H1 (cell line): ENCODE results near the gene ZNF462. TPM values are rescaled to one million over a fixed set of nuclear protein-coding genes. Genes with fewer than 3 reads are reported as not detected.

Source experiments
- CTCF ChIA-PET: fragments of 300-600 bp; sonication (Branson Sonifier 250); formaldehyde crosslinking; loops from one replicate; lab custom pipeline; 2021; ENCODE audit not compliant: partially characterized antibody; lab: Charles Lee
- POLR2A ChIA-PET: fragments of 300-600 bp; sonication (Branson Sonifier 250); formaldehyde crosslinking; loops from one replicate; lab custom pipeline; 2021; ENCODE audit warnings: inconsistent platforms; ENCODE audit not compliant: partially characterized antibody; lab: Charles Lee
- DNase-seq, 2 experiments: peaks; one replicate each; pipeline versions ENCODE4 v3.0.0 to v3.0.0-alpha.2; 2010 to 2022; ENCODE audit warnings: low spot score in 2 of 2, low read depth in 1 of 2, mixed read lengths in 1 of 2
- FAIRE-seq: peaks from 2 replicates; lab custom pipeline; 2011; peaks lifted over from hg19 to GRCh38; lab: Jason Lieb, UNC
- H2AFZ ChIP-seq: 2 replicates; pipeline ENCODE4 v1.8.1; 2012; ENCODE audit warnings: low read length, inconsistent platforms
- H2AK5ac ChIP-seq: 2 replicates; pipeline ENCODE4 v1.6.1; 2013; ENCODE audit warnings: low read depth, low read length
- H2BK120ac ChIP-seq: replicated peaks from 2 replicates; pipeline ENCODE3; 2013; ENCODE audit warnings: low read depth, low read length, inconsistent platforms
- H2BK12ac ChIP-seq: 2 replicates; pipeline ENCODE4 v1.6.1; 2013; ENCODE audit warnings: low read depth, low read length
- H2BK15ac ChIP-seq: 2 replicates; pipeline ENCODE4 v1.6.1; 2013; ENCODE audit warnings: low read length
- H2BK20ac ChIP-seq: 2 replicates; pipeline ENCODE4 v1.6.1; 2013; ENCODE audit warnings: low read length
- H2BK5ac ChIP-seq: 2 replicates; pipeline ENCODE4 v1.6.1; 2013; ENCODE audit warnings: low read depth, low read length
- H3K14ac ChIP-seq: 2 replicates; pipeline ENCODE4 v1.6.1; 2013; ENCODE audit warnings: inconsistent platforms; ENCODE audit not compliant: insufficient read length
- H3K18ac ChIP-seq: 2 replicates; pipeline ENCODE4 v1.6.1; 2013; ENCODE audit warnings: low read length; ENCODE audit errors: extremely low read depth
- H3K23ac ChIP-seq: 2 replicates; pipeline ENCODE4 v1.6.1; 2013; ENCODE audit warnings: inconsistent platforms; ENCODE audit not compliant: insufficient read length
- H3K23me2 ChIP-seq: 2 replicates; pipeline ENCODE4 v1.6.1; 2013; ENCODE audit warnings: low read depth, low read length
- H3K27ac ChIP-seq: 2 replicates; pipeline ENCODE4 v1.6.1; 2011; ENCODE audit warnings: low read depth, low read length, inconsistent platforms
- H3K27me3 ChIP-seq, 4 experiments: replicated peaks in 1 of 4; 1 replicate in 1 of 4; 2 replicates in 3 of 4; pipeline versions ENCODE4 v1.6.1 to v1.8.1; 2011 to 2013; ENCODE audit warnings: low read length in 3 of 4, mild to moderate bottlenecking in 3 of 4, inconsistent platforms in 2 of 4, mixed read lengths in 2 of 4, moderate library complexity in 1 of 4; ENCODE audit not compliant: control insufficient read depth in 3 of 4, insufficient read depth in 3 of 4; ENCODE audit errors: extremely low read depth in 1 of 4
- H3K36me3 ChIP-seq, 4 experiments: 2 replicates each; pipeline versions ENCODE4 v1.6.1 to v1.8.1; 2011 to 2013; ENCODE audit warnings: mild to moderate bottlenecking in 4 of 4, low read length in 3 of 4, moderate library complexity in 2 of 4, control low read depth in 1 of 4, inconsistent platforms in 1 of 4; ENCODE audit not compliant: insufficient read depth in 4 of 4, control insufficient read depth in 2 of 4
- H3K4ac ChIP-seq: replicated peaks from 2 replicates; pipeline ENCODE3; 2013; ENCODE audit warnings: low read length, low read depth, mixed read lengths, inconsistent platforms; ENCODE audit not compliant: insufficient read length
- H3K4me1 ChIP-seq, 4 experiments: replicated peaks in 1 of 4; 1 replicate in 1 of 4; 2 replicates in 3 of 4; pipeline versions ENCODE4 v1.6.1 to v1.8.1; 2011 to 2013; ENCODE audit warnings: low read length in 3 of 4, inconsistent platforms in 2 of 4, mixed read lengths in 1 of 4; ENCODE audit not compliant: insufficient read depth in 4 of 4, control insufficient read depth in 3 of 4
- H3K4me2 ChIP-seq, 2 experiments: 2 replicates each; pipeline versions ENCODE4 v1.6.1 to v1.8.1; 2011 to 2013; ENCODE audit warnings: low read depth in 2 of 2, low read length in 2 of 2, control low read depth in 1 of 2, inconsistent platforms in 1 of 2, mild to moderate bottlenecking in 1 of 2; ENCODE audit not compliant: insufficient read depth in 1 of 2
- H3K4me3 ChIP-seq, 4 experiments: fragments of 200-600, 300-600 bp in 1 of 4; sonication (generic), shearing (Covaris generic), sonication (Bioruptor Twin) in 1 of 4; 2 replicates each; pipeline versions ENCODE4 v1.5.1 to v1.8.1; 2011 to 2016; ENCODE audit warnings: low read length in 4 of 4, low read depth in 3 of 4, control low read depth in 2 of 4, inconsistent platforms in 2 of 4, mild to moderate bottlenecking in 2 of 4, mixed read lengths in 1 of 4, moderate library complexity in 1 of 4; ENCODE audit not compliant: insufficient read depth in 2 of 4; ENCODE audit errors: extremely low read depth in 1 of 4
- H3K56ac ChIP-seq: replicated peaks from 2 replicates; pipeline ENCODE3; 2013; ENCODE audit warnings: low read depth, mild to moderate bottlenecking, mixed read lengths, low read length, inconsistent platforms; ENCODE audit not compliant: insufficient read length
- H3K79me1 ChIP-seq: 2 replicates; pipeline ENCODE4 v1.6.1; 2013; ENCODE audit warnings: low read depth, low read length, control low read depth
- H3K79me2 ChIP-seq, 2 experiments: 2 replicates each; pipeline versions ENCODE4 v1.6.1 to v1.8.1; 2012 to 2013; ENCODE audit warnings: low read length in 2 of 2, mild to moderate bottlenecking in 2 of 2, inconsistent platforms in 1 of 2; ENCODE audit not compliant: insufficient read depth in 2 of 2, control insufficient read depth in 1 of 2
- H3K9ac ChIP-seq, 4 experiments: replicated peaks in 1 of 4; 1 replicate in 1 of 4; 2 replicates in 3 of 4; pipeline versions ENCODE4 v1.6.1 to v1.8.1; 2011 to 2013; ENCODE audit warnings: low read depth in 3 of 4, low read length in 3 of 4, control low read depth in 2 of 4, mild to moderate bottlenecking in 2 of 4, moderate library complexity in 2 of 4, inconsistent platforms in 1 of 4; ENCODE audit errors: extremely low read depth in 1 of 4
- H3K9me3 ChIP-seq, 2 experiments: 2 replicates each; pipeline versions ENCODE4 v1.6.1 to v1.8.1; 2012 to 2013; ENCODE audit warnings: mild to moderate bottlenecking in 2 of 2, moderate library complexity in 2 of 2, control low read depth in 1 of 2, inconsistent platforms in 1 of 2, low read depth in 1 of 2, low read length in 1 of 2, mixed read lengths in 1 of 2; ENCODE audit not compliant: insufficient read depth in 2 of 2
- H4K20me1 ChIP-seq, 2 experiments: replicated peaks in 1 of 2; 2 replicates each; pipeline versions ENCODE3 to v1.8.1; 2011 to 2013; ENCODE audit warnings: inconsistent platforms in 2 of 2, low read length in 2 of 2, mild to moderate bottlenecking in 1 of 2; ENCODE audit not compliant: insufficient read depth in 2 of 2, control insufficient read depth in 1 of 2
- H4K5ac ChIP-seq: 2 replicates; pipeline ENCODE4 v1.6.1; 2013; ENCODE audit warnings: low read length, low read depth, mixed read lengths, inconsistent platforms; ENCODE audit not compliant: insufficient read length
- H4K8ac ChIP-seq: 2 replicates; pipeline ENCODE4 v1.8.0; 2013; ENCODE audit warnings: mild to moderate bottlenecking, moderate library complexity, low read length, inconsistent platforms; ENCODE audit not compliant: insufficient read depth; ENCODE audit errors: extremely low read depth
- H4K91ac ChIP-seq: replicated peaks from 2 replicates; pipeline ENCODE3; 2013; ENCODE audit warnings: low read length, mixed read lengths, inconsistent platforms; ENCODE audit not compliant: insufficient read length
- BACH1 ChIP-seq: IDR thresholded peaks from 2 replicates; pipeline ENCODE4 v1.6.1; 2012; ENCODE audit warnings: low read length, improper control_type of control experiment
- CBX5 ChIP-seq: fragments of 300-800, 300-1000 bp; sonication (generic); IDR thresholded peaks from 2 replicates; pipeline ENCODE4 v1.7.1; 2016; ENCODE audit warnings: antibody characterized with exemption, low read length, low read depth
- CTCF ChIP-seq, 3 experiments: IDR thresholded peaks; 1 replicate in 2 of 3; 2 replicates in 1 of 3; pipeline versions ENCODE4 v1.5.1 to v1.6.1; 2011; ENCODE audit warnings: low read length in 3 of 3, mild to moderate bottlenecking in 3 of 3, inconsistent platforms in 2 of 3, low read depth in 1 of 3, moderate library complexity in 1 of 3; ENCODE audit not compliant: insufficient read depth in 1 of 3; ENCODE audit errors: control extremely low read depth in 1 of 3
- GTF2F1 ChIP-seq: IDR thresholded peaks from 2 replicates; pipeline ENCODE4 v1.6.1; 2012; ENCODE audit warnings: low read depth, low read length, improper control_type of control experiment, borderline replicate concordance
- KDM1A ChIP-seq: fragments of 200-600, 300-600 bp; sonication (generic); IDR thresholded peaks from 2 replicates; pipeline ENCODE4 v1.7.1; 2016; ENCODE audit warnings: mild to moderate bottlenecking, low read length, borderline replicate concordance
- RBBP5 ChIP-seq: IDR thresholded peaks from 2 replicates; pipeline ENCODE4 v1.7.1; 2012; ENCODE audit warnings: low read depth, mild to moderate bottlenecking, inconsistent platforms, low read length, moderate library complexity, borderline replicate concordance
- RFX5 ChIP-seq: IDR thresholded peaks from 2 replicates; pipeline ENCODE4 v1.6.1; 2011; ENCODE audit warnings: low read depth, low read length, improper control_type of control experiment, borderline replicate concordance
- SIX5 ChIP-seq: IDR thresholded peaks from 2 replicates; pipeline ENCODE4 v1.6.1; 2011; ENCODE audit warnings: mild to moderate bottlenecking, low read depth, low read length
- TAF7 ChIP-seq: optimal IDR thresholded peaks from 2 replicates; pipeline ENCODE3; 2011; ENCODE audit warnings: low read depth, mild to moderate bottlenecking, inconsistent platforms, low read length, moderate library complexity, borderline replicate concordance
- TBP ChIP-seq: IDR thresholded peaks from 2 replicates; pipeline ENCODE4 v1.6.1; 2011; ENCODE audit warnings: low read depth, low read length, improper control_type of control experiment
- YY1 ChIP-seq: IDR thresholded peaks from 2 replicates; pipeline ENCODE4 v1.6.1; 2011; ENCODE audit warnings: low read depth, mild to moderate bottlenecking, low read length
- WGBS, 2 experiments: shearing (Covaris generic) in 1 of 2; methylation state at CpG; one replicate each; pipeline versions ENCODE4 v1.1.6 to v1.1.7; 2013 to 2015; ENCODE audit warnings: low lambda C conversion rate in 2 of 2, mixed read lengths in 2 of 2, inconsistent platforms in 1 of 2, low coverage in 1 of 2, missing lambda C conversion rate in 1 of 2; ENCODE audit not compliant: insufficient replicate concordance in 2 of 2, insufficient coverage in 1 of 2, insufficient read length in 1 of 2; ENCODE audit errors: extremely low coverage in 1 of 2, missing lambda C conversion rate in 1 of 2; 5-methylcytosine and 5-hydroxymethylcytosine counted together
- polyA plus RNA-seq, 7 experiments: library from polyadenylated mRNA; depleted of rRNA in 3 of 7; stranded (reverse) in 5 of 7; unstranded in 2 of 7; fragments of >200 nt in 5 of 7; fragments of 200-250 nt in 2 of 7; gene quantifications; 1 replicate in 5 of 7; 2 replicates in 1 of 7; 4 replicates in 1 of 7; pipeline versions ENCODE4 v1.2.1 to v1.2.3, GENCODE V29; 2011 to 2013; ENCODE audit warnings: missing spikeins in 2 of 7, mixed read lengths in 2 of 7
- total RNA-seq: library from RNA; stranded (reverse); fragmentation: NEBNext Ultra II Directional; extraction: Animal tissue kit (Norgen Biotek cat#: 25700); gene quantifications from 2 replicates; pipeline ENCODE4 v1.2.1, GENCODE V29; 2021

The ZNF462 gene
- total and polyA plus RNA-seq, 2 of the 8 experiments (the other 6 are each of a cell fraction or from before 2014, with no cell fraction given): 30.0 to 163 TPM

DNA sequence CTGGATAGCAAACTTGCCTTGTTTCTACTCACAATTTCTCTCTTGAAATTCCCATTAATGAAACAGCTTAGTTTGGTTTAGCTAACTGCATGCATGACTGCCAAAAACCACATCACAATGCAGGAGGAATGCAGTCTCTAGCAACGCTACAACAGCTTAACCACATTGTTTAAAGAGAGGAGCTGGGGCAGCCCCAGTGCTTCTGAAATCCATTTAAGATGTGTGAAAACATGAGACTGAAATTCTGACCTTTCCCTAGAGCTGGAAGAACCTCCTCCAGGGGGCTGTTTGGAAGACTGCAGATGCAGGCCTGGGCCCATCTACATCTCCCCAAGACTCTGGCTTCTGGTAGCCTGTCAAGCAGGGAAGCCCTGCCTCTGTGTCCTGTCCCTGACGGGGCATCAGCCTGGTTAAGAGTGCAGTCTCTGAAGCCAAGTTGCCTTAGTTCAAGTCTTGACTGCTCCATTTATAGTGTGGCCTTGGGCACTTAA lies 157.1 kb downstream of the ZNF462 start:
- Histone ChIP-seq H2BK15ac (no peak overlapping the region), H2AK5ac (no peak overlapping the region), H3K14ac (no peak overlapping the region), H3K23ac (no peak overlapping the region), H2AFZ (no peak overlapping the region; the same call in 1 of the 2 replicates), H3K79me1 (no peaks in the 10 kb centered on the region), H2BK12ac (no peak overlapping the region), H3K56ac (no peak overlapping the region), H3K4me1 (peaks cover 0 to 6% (median under 1%) of the 10 kb centered on the region in 4 experiments; a peak in 3 of 7 replicates), H3K4ac (no peak overlapping the region), H3K18ac (no peak overlapping the region), H2BK20ac (no peak overlapping the region), H4K91ac (no peak overlapping the region), H4K8ac (no peak overlapping the region), H3K4me3 (no peak overlapping the region), H2BK120ac (no peak overlapping the region), H3K23me2 (no peaks in the 10 kb centered on the region), H3K27ac (no peak overlapping the region), H3K9me3 (peaks cover 2 to 4% of the 10 kb centered on the region in 2 experiments; a peak in 1 of 4 replicates), H3K36me3 (no peaks in the 10 kb centered on the region), H4K20me1 (no peaks in the 10 kb centered on the region), H3K27me3 (no peaks in the 10 kb centered on the region), H2BK5ac (no peak overlapping the region), H4K5ac (no peak overlapping the region), H3K4me2 (no peak overlapping the region), H3K79me2 (no peaks in the 10 kb centered on the region), H3K9ac (no peak overlapping the region)
- DNase-seq (no peak), FAIRE-seq (no peak)
- WGBS, 2 experiments: 63% methylated on average over 2 of the region's 2 CpGs; no CpG with 5 or more reads in 1 of the 2 experiments
- POLR2A ChIA-PET: no interaction called here
- CTCF ChIA-PET: interaction anchor here (0.6 to 1.3 kb wide), 3 partner anchors 8 to 736 kb away, joined by 3 read pairs; no protein-coding TSS in a partner anchor
- TF ChIP-seq GTF2F1: no peak
- no peak for TF ChIP-seq YY1
- no peak for TF ChIP-seq TBP
- TF ChIP-seq CBX5: no peak
- TF ChIP-seq BACH1: no peak
- TF ChIP-seq RBBP5: no peak
- TF ChIP-seq CTCF (IDR thresholded peaks at IDR 0.05; ENCODE audit: control extremely low read depth in 1 of 3, insufficient read depth in 1 of 3, low read depth in 1 of 3, low read length in 3 of 3): no peak
- TF ChIP-seq SIX5: no peak
- no peak for TF ChIP-seq RFX5
- TF ChIP-seq KDM1A: no peak
- TF ChIP-seq TAF7: no peak
